Measurements from ENCODE around the gene MAPT. TPM values are rescaled to one million over a fixed set of nuclear protein-coding genes. Genes with fewer than 3 reads are reported as not detected.

The MAPT gene
- total and polyA plus RNA-seq, 2 of the 4 experiments (the other 2 are of a cell fraction) = 0.18 to 0.19 TPM

DNA sequence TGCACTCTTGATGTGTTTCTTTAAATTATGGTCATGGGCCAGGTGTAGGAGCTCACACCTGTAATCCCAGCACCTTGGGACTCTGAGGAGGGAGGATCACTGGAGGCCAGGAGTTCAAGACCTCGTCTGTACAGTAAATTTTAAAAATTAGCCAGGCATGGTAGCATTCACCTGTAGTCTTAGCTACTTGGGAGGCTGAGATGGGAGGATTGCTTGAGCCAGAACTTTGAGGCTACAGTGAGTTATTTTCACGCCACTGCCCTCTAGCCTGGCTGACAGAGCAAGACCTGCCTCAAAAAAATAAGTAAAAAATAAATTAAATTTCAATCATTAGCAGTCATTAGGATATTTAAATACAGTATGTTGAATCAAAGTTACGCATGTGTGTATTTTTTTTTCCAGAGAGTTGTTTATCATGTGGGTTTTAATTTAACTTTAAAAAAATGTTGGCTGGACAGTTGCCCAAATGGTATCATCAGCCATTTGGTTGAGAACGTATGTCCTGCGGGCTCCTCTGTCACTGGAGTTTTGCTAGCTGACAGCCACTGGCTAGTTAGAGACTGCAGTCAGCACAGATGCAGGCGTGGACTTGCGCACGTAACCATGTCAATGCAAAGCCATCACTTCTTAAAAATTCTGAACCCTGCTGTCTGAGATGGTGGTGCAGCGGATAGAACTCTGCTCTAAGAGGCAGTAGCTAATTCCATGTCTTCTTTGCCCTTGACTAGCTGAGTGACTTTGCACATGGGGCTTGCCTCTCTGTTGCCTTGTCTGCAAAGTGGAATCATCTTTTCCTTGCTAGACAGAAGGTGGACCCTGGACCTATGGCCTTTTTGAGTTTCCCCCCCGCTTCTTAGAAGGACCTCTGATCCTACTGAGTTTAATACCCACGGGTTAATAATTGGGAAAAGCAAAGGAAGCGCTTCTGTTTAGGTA is 40.0 kb downstream of the MAPT start:
- no peaks in the 10 kb centered on the region for H3K9me3 ChIP-seq (ENCODE audit: control insufficient read depth, insufficient read depth, low read length)
- CTCF ChIA-PET = interaction anchor here (1.3 kb wide), 1 partner anchor 15 kb away, joined by 8 read pairs; no protein-coding TSS in a partner anchor

More for the DNA sequence above, 40.0 kb downstream of the MAPT start:
- no peak overlapping the region for H3K4ac ChIP-seq (ENCODE audit: low read depth, low read length)
- TF ChIP-seq NFE2L2 (IDR thresholded peaks at IDR 0.05; ENCODE audit: low read depth, low read length) (no peak), RFX5 (IDR thresholded peaks at IDR 0.05; ENCODE audit: low read depth, low read length) (no peak)
- TF ChIP-seq, protein P1, sequence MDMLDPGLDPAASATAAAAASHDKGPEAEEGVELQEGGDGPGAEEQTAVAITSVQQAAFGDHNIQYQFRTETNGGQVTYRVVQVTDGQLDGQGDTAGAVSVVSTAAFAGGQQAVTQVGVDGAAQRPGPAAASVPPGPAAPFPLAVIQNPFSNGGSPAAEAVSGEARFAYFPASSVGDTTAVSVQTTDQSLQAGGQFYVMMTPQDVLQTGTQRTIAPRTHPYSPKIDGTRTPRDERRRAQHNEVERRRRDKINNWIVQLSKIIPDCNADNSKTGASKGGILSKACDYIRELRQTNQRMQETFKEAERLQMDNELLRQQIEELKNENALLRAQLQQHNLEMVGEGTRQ (IDR thresholded peaks at IDR 0.05; ENCODE audit: low read depth, low read length) = no peak
- TF ChIP-seq, protein P2, sequence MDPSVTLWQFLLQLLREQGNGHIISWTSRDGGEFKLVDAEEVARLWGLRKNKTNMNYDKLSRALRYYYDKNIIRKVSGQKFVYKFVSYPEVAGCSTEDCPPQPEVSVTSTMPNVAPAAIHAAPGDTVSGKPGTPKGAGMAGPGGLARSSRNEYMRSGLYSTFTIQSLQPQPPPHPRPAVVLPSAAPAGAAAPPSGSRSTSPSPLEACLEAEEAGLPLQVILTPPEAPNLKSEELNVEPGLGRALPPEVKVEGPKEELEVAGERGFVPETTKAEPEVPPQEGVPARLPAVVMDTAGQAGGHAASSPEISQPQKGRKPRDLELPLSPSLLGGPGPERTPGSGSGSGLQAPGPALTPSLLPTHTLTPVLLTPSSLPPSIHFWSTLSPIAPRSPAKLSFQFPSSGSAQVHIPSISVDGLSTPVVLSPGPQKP (IDR thresholded peaks at IDR 0.05; ENCODE audit: borderline replicate concordance, low read depth, low read length) = no peak
- intact Hi-C loops (cut with micrococcal nuclease) = no loop called here
- H4K8ac ChIP-seq (ENCODE audit: low read depth in 2 of 2, low read length in 2 of 2) = no peak overlapping the region
- H4K5ac ChIP-seq (ENCODE audit: low read depth, low read length) = no peak overlapping the region
- no peaks in the 10 kb centered on the region for H3K4me1 ChIP-seq (ENCODE audit: control insufficient read depth, insufficient read depth, low read length)
- no peak overlapping the region for H2BK15ac ChIP-seq (ENCODE audit: low read depth, low read length)
- H4K91ac ChIP-seq (ENCODE audit: insufficient read depth, low read depth, low read length) = no peak overlapping the region
- no peak overlapping the region for H3K4me2 ChIP-seq (ENCODE audit: low read depth, low read length)
- H3K23ac ChIP-seq (ENCODE audit: low read depth, low read length) = no peak overlapping the region
- DNase-seq (no peak), ATAC-seq (ENCODE audit: low read depth) (no peak)
- no peak overlapping the region for H3K14ac ChIP-seq (replicated peaks; ENCODE audit: low read depth, low read length)
- no peaks in the 10 kb centered on the region for H3K79me1 ChIP-seq (ENCODE audit: low read depth in 1 of 2, low read length in 2 of 2)
- H2AK9ac ChIP-seq (replicated peaks; ENCODE audit: low read depth, low read length, poor library complexity) = no peak overlapping the region
- POLR2A ChIA-PET (ENCODE audit: unreplicated experiment) = no interaction called here
- H2AK5ac ChIP-seq (ENCODE audit: low read depth, low read length) = no peak overlapping the region
- no peak overlapping the region for H3K18ac ChIP-seq (ENCODE audit: low read depth, low read length)
- H3K56ac ChIP-seq (ENCODE audit: extremely low read depth, insufficient read depth, low read length) = no peak overlapping the region
- 73% methylated on average over 4 of the region's 12 CpGs; no CpG with 5 or more reads in 1 of the 2 experiments for WGBS, 2 experiments (ENCODE audit: extremely low coverage in 2 of 2, insufficient read length in 1 of 2)
- in situ Hi-C loops (cut with MboI; ENCODE audit: low sequenced_read_pairs) = no loop called here
- no TSS peak for BruUV-seq (replicated peaks)
- no peak overlapping the region for H3K27ac ChIP-seq (ENCODE audit: insufficient read depth, low read length)
- no peak overlapping the region for H3K4me3 ChIP-seq (ENCODE audit: insufficient read depth, low read depth, low read length)
- H3K36me3 ChIP-seq (ENCODE audit: control insufficient read depth, insufficient read depth, low read length) = no peaks in the 10 kb centered on the region
- no peaks in the 10 kb centered on the region for H4K20me1 ChIP-seq (ENCODE audit: insufficient read depth, low read length)
- no peaks in the 10 kb centered on the region for H3K9me1 ChIP-seq (ENCODE audit: insufficient read depth, low read length)
- no peak overlapping the region for H2AFZ ChIP-seq (replicated peaks; ENCODE audit: low read length, poor library complexity)
- H3K9ac ChIP-seq (ENCODE audit: low read depth, low read length) = no peak overlapping the region
- peaks cover 27% of the 10 kb centered on the region for H3K27me3 ChIP-seq (ENCODE audit: control insufficient read depth, insufficient read depth, low read length)
- no peak overlapping the region for H2BK5ac ChIP-seq (ENCODE audit: low read depth, low read length, poor library complexity, severe bottlenecking)
- H2BK120ac ChIP-seq (ENCODE audit: low read depth, low read length) = no peak overlapping the region
- dilution Hi-C loops (cut with HindIII; ENCODE audit: low sequenced_read_pairs, unreplicated experiment) = no loop called here
- no peak overlapping the region for H2BK20ac ChIP-seq (ENCODE audit: low read depth, low read length)

Measured in IMR-90 (cell line).